HG03108 (cell line): ENCODE results near the gene RPS2.
A peak's percentile ranks its signal among the peaks of the same experiment; 100 is the strongest.
"Not testable (repeated sequence)": the region's sequence is repeated elsewhere in the genome, so short reads cannot be mapped to it uniquely, and the experiment has no call there.

ENCODE experiments used
- ATAC-seq: cut with Tn5 transposase; IDR thresholded peaks from one replicate; pipeline ENCODE4 v1.9.1; 2021; ENCODE audit warnings: moderate library complexity; ENCODE audit not compliant: unreplicated experiment

Gene RPS2

GRCh38 chr16:1942810-1943726 lies 21.6 kb downstream of the RPS2 start, which contains the start of gene MSRB1:
TSS of gene MSRB1 (minus strand) at chr16:1943199. CDS start at chr16:1943156, 43 bp downstream.
- ATAC-seq = peak; percentile 96

- ATAC-seq = no peak
Observed at GRCh38 chr16:1942047-1942809, 22.4 kb downstream of the RPS2 start.

GRCh38 chr16:1941162-1942046 lies 23.2 kb downstream of the RPS2 start:
- ATAC-seq = no peak

GRCh38 chr16:1940273-1941161 lies 24.1 kb downstream of the RPS2 start:
- no peak for ATAC-seq

- not testable (repeated sequence) for ATAC-seq
Observed at GRCh38 chr16:1939833-1940232, 24.8 kb downstream of the RPS2 start.

GRCh38 chr16:1938910-1939309 lies 25.7 kb downstream of the RPS2 start:
- no peak for ATAC-seq

GRCh38 chr16:1938316-1938715 lies 26.3 kb downstream of the RPS2 start:
- no peak for ATAC-seq

- ATAC-seq = no peak
Observed at GRCh38 chr16:1936945-1937479, 27.6 kb downstream of the RPS2 start.

- no peak for ATAC-seq
Observed at GRCh38 chr16:1933097-1933661, 31.4 kb downstream of the RPS2 start.

- ATAC-seq = no peak
Observed at GRCh38 chr16:1932050-1933028, 32.3 kb downstream of the RPS2 start.

- ATAC-seq = no peak
Observed at GRCh38 chr16:1930338-1930720, 34.3 kb downstream of the RPS2 start.

GRCh38 chr16:1929578-1930337 lies 34.9 kb downstream of the RPS2 start:
- ATAC-seq = peak; percentile 80

GRCh38 chr16:1929105-1929504 lies 35.5 kb downstream of the RPS2 start:
- no peak for ATAC-seq

- ATAC-seq = no peak
Observed at GRCh38 chr16:1926271-1926670, 38.4 kb downstream of the RPS2 start.

GRCh38 chr16:1924095-1924494 lies 40.5 kb downstream of the RPS2 start:
- ATAC-seq = no peak

- ATAC-seq = no peak
Observed at GRCh38 chr16:1923299-1924034, 41.2 kb downstream of the RPS2 start.

GRCh38 chr16:1922357-1922756 lies 42.3 kb downstream of the RPS2 start:
- no peak for ATAC-seq
